NCI-H524 treated with DMSO at 0.1 percent for 48 hours (cell line): ENCODE results near the gene SOWAHB.

Experiments used
- DNase-seq: peaks from one replicate; lab custom pipeline; 2025; lab: John Stamatoyannopoulos, UW

The SOWAHB gene

DNA sequence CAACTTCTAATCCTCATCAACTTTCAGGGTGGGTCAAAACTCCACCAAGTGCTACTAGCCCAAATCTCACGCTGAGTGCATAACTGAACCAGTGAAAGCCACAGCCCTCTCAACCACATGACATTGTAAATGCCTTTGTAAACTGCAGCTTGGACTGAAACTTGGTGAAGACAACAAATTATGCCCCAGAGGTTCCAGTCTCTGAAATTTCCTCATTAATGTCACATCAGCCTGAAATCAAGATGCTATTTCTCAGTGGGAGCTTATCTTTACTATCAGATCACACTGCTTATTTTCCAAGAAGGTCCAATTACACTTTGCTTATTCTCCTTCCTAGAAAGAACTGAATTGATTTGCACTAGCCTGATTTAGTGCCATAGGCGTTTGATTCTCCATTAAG lies 46.6 kb downstream of the SOWAHB start:
- DNase-seq, result no peak

DNA sequence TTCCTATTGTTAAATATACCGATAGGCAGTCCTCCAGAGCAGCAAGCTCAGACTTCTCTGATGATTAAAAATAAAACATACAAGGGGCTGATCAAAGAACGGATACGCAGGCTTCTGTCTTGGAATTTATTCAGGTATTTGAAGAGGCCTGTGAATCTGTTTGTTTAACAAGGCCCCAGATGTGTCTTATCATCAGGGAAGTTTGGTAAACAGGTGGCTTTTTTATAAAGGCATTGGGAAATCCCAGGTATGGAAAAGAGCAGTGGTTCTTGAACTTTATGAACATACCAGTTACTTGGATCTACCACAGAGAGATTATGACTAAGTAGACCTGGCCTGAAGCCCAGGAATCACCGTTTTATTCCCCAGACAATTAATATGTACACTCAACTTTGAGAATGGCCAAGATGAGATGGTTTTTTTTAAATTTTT lies 47.9 kb downstream of the SOWAHB start:
- DNase-seq, result no peak
